ENCODE results near the gene NEK4.

The NEK4 gene

DNA sequence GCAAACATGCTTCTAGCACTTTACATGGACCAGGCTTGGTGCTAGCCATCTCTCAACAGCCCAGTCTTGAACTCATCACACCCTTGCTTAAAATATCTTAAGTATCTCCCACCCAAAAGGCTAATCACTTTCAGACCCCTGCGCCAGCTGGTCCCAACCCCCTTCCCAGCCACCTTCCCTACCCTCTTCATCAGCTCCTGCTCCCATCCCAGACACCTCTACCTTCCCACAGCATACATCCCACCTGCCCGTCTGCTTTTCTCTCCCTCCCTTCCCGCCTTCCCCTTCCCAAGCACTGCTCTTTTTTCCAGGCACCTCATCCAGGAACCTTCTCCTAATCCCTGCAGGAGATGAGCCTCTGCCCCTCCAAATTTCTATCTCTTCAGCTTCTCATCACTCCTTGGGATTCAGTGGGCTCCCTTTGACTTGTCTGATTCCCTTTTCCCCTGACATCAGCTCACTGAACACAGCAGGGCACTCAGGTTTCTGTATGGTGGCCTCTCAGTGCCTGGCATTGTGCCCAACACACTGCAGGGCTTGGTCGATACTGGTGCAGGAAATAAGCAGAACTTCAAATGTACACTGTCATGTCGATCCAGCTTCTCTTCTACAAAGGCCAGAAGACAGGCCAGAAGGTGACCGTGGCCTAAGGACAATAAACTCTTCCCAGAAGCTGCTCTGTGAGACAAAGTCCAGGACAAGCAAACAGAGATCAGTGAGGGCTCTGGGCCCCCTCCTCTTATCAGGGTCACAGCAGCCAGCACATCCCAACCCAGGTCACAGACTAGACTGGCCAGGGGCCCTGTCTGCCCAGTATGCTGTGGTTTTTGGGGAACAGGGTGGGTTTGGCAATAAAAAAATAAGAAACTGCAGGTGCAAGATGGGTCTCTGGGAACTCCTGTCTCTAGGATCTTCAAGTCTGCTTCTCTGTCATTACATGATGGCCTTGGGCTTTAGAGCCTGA is 4.4 kb upstream of the NEK4 start:
- ATAC-seq, result no peak
- H3K4me3 Mint-ChIP-seq, result no peak overlapping the region
- peaks cover 7% of the 10 kb centered on the region for H3K4me1 Mint-ChIP-seq
- no peak for DNase-seq (ENCODE audit: low spot score in 2 of 2)
- peak overlapping the region; percentile 27 for H3K27ac Mint-ChIP-seq
- no peaks in the 10 kb centered on the region for H3K36me3 Mint-ChIP-seq
- no peaks in the 10 kb centered on the region for H3K9me3 Mint-ChIP-seq

DNA sequence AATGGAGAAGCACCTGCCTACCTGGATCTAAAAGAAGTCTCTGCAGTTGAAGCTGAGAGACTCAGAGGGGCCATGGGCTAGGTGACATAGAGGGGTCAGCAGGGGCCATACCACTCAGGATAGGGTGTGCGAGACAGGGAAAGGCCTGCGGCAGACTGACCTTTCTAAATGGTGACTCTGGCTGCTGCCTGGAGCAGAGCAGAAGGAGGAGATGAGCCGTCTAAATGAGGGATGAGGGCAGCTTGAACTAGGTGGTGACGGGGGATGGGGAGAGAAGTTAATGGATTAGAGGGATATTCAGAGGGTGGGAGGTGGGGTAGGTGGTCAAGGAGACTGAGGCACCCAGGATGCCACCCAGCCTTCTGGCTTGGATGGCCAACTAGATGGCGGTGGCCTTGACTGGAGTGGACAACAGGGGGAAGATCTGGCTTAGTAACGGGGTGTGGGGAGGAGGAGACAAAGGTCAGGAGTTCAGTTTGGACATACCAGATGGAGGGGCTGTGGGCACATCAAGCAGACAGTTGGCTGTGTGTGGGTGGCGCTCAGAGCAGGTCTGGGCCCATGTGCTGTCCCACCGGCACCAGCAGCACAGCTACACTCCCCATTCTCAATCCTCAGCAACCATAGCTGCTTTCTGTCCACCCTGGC is 3.5 kb upstream of the NEK4 start:
- ATAC-seq, result no peak
- no peaks in the 10 kb centered on the region for H3K9me3 Mint-ChIP-seq
- H3K36me3 Mint-ChIP-seq, result no peaks in the 10 kb centered on the region
- no peak for DNase-seq (ENCODE audit: low spot score in 2 of 2)
- no peak overlapping the region for H3K27ac Mint-ChIP-seq
- peaks cover 17% of the 10 kb centered on the region for H3K4me1 Mint-ChIP-seq
- H3K4me3 Mint-ChIP-seq, result no peak overlapping the region

DNA sequence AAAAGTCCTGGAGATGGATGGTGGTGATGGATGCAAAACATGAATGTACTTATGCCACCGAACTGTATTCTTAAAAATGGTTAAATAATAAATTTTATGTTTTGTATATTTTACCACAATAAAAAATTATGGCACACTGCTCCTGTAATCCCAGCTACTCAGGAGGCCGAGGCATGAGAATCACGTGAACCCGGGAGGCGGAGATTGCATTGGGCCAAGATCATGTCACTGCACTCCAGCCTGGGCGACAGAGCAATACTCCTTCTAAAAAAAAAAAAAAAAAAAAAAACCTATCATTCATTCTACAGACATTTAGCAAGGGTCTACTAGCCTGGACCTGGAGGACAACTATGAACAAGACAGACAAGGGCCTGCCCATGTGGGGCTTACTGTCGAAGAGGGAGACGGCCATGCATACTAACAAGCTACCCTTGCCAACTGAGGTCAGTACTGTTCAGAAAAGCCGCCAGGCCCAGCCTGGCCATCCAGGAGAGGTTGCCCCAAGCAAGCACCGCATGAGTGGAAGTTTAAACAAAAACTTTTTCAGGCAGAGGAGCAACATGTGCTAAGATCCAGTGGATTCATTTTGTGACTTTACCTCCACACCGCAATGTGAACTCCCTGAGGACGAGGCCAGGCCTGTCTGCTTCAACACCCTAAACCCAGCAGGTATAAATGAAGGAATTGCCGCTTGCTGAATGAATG is 2.8 kb upstream of the NEK4 start:
- H3K9me3 Mint-ChIP-seq, result no peaks in the 10 kb centered on the region
- no peak overlapping the region for H3K4me3 Mint-ChIP-seq
- no peak for ATAC-seq
- H3K4me1 Mint-ChIP-seq, result peaks cover 18% of the 10 kb centered on the region
- H3K27ac Mint-ChIP-seq, result no peak overlapping the region
- H3K36me3 Mint-ChIP-seq, result peaks cover 4% of the 10 kb centered on the region
- no peak for DNase-seq (ENCODE audit: low spot score in 2 of 2)

DNA sequence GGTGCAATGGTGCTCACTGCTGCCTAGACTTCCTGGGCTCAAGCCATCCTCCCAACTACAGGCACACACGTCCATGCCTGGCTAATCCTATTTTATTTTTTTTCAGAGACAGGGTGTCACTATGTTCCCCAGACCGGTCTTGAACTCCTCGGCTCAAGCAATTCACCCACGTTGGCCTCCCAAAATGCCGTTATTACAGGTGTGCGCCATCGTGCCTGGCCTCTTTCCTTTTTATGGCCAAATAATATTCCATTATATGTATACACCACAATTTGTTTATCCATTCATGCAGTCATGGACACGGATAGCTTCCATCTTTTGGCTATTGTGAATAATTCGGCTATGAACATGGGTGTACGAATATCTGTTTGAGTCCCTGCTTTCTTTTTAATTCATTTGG is 962 bp upstream of the NEK4 start:
- peak overlapping the region; percentile 72 for H3K27ac Mint-ChIP-seq
- ATAC-seq (no peak), DNase-seq (ENCODE audit: low spot score in 2 of 2) (no peak)
- peaks cover 18% of the 10 kb centered on the region for H3K4me1 Mint-ChIP-seq
- peak overlapping the region; percentile 69 for H3K4me3 Mint-ChIP-seq
- peaks cover 22% of the 10 kb centered on the region for H3K36me3 Mint-ChIP-seq
- H3K9me3 Mint-ChIP-seq, result no peaks in the 10 kb centered on the region

DNA sequence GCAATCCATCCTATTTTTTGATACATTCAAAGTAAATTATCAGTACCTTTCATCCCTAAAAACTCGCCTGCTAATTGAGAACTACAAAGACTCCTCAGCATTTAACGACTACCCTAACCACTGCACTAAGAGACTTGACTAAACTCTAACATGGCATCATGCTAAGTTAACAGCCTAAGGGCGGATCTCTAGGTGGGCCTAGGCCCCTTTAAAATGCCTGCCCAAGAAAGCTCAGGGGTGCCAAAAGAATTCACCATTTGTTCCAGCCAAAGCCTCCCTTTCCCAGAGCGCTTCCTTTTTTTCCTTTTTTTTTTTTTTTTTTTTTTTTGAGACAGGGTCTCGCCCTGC is 568 bp upstream of the NEK4 start:
- peaks cover 18% of the 10 kb centered on the region for H3K4me1 Mint-ChIP-seq

DNA sequence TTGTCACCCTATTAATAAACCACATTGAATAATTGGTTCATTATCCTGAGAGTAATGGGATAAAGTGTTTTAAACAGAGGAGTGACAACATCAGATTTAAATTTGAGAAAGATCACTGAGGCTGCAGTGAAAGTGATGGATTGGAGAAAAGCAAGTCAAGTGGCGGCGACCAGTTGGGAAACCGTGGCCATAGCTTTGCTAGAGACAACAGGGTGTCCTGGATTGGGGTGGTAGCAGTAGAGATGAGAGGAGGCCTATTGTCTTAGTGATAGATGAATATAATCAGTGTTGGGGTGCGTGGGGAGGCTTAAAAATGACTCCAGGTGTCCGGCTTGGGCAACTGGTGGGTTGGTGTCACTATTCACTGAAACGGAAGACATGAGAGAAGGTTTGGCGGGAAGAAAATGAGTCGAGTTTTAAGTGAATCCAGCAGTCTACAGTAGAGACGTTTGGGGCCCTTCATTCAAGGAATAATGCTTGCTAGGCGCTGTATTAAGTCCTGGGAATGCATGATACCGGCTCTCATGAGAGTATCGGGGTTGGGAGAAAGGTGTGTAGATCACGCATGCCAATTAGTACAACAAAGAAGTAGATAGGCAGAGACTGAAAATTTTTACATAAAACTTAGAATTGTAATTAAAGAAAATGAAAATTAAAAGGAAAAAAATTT is 819 bp downstream of the NEK4 start:
- Mint-ChIP-seq H3K36me3 (peaks cover 40% of the 10 kb centered on the region), H3K4me1 (peaks cover 18% of the 10 kb centered on the region), H3K27ac (peak overlapping the region; percentile 72), H3K4me3 (peak overlapping the region; percentile 69), H3K9me3 (no peaks in the 10 kb centered on the region)
- no peak for ATAC-seq
- no peak for DNase-seq (ENCODE audit: low spot score in 2 of 2)

More for the DNA sequence above, 568 bp upstream of the NEK4 start:
- Mint-ChIP-seq H3K4me3 (peak overlapping the region; percentile 69), H3K36me3 (peaks cover 26% of the 10 kb centered on the region), H3K9me3 (no peaks in the 10 kb centered on the region), H3K27ac (peak overlapping the region; percentile 72)
- peak; percentile 45 for ATAC-seq
- no peak for DNase-seq (ENCODE audit: low spot score in 2 of 2)

DNA sequence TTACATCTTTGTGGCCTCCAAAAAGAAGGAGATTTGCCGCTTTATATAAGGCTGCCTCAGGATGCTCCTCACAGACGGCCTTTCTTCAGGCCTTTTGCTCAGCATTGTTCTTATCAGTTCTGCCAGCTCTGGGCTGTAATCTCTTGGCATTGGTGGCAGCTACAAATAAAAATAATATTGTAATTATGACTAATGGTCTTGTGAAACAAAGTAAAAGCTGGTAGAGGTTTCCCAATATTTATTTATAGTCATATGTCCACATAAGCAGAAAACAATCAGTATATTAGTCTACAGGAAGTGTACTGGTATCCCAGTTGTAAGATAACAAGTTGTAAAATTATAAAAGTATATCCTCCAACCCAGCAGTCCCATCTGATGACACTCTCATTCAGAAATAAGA is 7.3 kb downstream of the NEK4 start:
- Mint-ChIP-seq H3K27ac (no peak overlapping the region), H3K9me3 (no peaks in the 10 kb centered on the region), H3K36me3 (peaks cover 100% of the 10 kb centered on the region), H3K4me1 (no peaks in the 10 kb centered on the region), H3K4me3 (no peak overlapping the region)
- no peak for DNase-seq (ENCODE audit: low spot score in 2 of 2)
- no peak for ATAC-seq

DNA sequence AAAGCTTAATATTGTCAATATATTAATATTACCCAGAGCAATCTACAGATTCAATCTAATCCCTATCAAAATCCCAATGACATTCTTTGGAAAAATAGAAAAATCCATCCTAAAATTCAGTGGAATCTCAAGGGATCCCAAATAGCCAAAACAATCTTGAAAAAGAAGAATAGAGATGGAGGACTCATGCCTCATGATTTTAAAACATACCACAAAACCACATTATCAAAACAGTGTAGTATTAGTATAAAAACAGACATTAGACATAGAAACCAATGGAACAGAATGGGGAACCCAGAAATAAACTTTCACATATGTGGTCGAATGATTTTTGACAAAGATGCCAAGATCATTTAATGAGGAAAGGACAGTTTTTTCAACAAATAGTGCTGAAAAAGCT is 14.6 kb downstream of the NEK4 start:
- H3K27ac Mint-ChIP-seq, result no peak overlapping the region
- DNase-seq (ENCODE audit: low spot score in 2 of 2) (no peak), ATAC-seq (no peak)
- no peaks in the 10 kb centered on the region for H3K4me1 Mint-ChIP-seq
- peaks cover 90% of the 10 kb centered on the region for H3K36me3 Mint-ChIP-seq
- H3K9me3 Mint-ChIP-seq, result no peaks in the 10 kb centered on the region
- H3K4me3 Mint-ChIP-seq, result no peak overlapping the region

DNA sequence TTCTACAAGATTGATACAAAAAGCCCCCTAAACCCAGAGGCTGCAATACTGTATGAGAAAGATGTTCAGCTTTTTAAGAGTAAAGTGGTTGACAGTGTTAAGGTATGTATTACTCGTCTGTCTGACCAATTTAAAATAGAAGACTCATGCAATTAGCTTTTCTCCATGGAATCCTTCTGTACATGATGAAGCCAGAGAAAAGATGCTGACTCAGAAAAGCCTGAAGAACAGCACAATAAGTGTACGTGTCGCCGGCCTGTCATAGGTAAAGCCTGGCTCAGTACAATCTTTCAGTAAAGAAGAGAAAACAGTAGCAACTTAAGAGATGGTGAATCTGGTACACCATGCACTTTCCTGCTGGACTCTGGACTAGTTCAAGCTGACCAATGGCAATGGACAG is 16.4 kb downstream of the NEK4 start:
- Mint-ChIP-seq H3K36me3 (peaks cover 90% of the 10 kb centered on the region), H3K27ac (no peak overlapping the region)
- DNase-seq (ENCODE audit: low spot score in 2 of 2), result no peak

DNA sequence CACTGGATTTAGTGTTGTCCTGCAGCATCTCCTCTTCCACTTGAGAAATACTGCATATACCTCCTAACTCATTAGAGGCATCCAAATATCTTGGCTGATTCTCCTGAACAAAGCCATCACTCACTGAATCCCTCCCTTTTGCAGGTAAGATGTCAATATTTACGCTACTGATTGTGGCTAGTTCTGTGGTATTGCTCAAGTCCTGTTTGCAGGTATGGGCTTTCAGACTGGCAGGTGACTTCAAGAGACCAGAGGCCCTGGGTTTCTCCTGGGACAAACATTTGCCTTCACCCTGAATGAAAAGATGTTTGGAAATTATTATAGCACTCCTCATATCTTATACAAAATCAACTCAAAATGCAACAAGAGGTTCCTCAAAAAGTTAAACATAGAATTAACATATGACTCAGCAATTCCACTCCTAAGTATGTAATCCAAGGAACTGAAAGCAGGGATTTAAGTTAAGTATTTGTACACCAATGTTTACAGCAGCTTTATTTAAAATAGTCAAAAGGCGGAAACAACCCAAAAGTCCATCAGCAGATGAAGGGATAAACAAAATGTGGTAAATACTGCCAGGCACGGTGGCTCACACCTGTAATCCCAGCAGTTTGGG is 18.6 kb downstream of the NEK4 start:
- Mint-ChIP-seq H3K4me3 (no peak overlapping the region), H3K27ac (no peak overlapping the region), H3K4me1 (no peaks in the 10 kb centered on the region), H3K36me3 (peaks cover 90% of the 10 kb centered on the region), H3K9me3 (no peaks in the 10 kb centered on the region)
- no peak for DNase-seq (ENCODE audit: low spot score in 2 of 2)
- ATAC-seq, result no peak

More for the DNA sequence above, 16.4 kb downstream of the NEK4 start:
- no peaks in the 10 kb centered on the region for H3K9me3 Mint-ChIP-seq
- H3K4me1 Mint-ChIP-seq, result no peaks in the 10 kb centered on the region
- no peak overlapping the region for H3K4me3 Mint-ChIP-seq
- no peak for ATAC-seq

DNA sequence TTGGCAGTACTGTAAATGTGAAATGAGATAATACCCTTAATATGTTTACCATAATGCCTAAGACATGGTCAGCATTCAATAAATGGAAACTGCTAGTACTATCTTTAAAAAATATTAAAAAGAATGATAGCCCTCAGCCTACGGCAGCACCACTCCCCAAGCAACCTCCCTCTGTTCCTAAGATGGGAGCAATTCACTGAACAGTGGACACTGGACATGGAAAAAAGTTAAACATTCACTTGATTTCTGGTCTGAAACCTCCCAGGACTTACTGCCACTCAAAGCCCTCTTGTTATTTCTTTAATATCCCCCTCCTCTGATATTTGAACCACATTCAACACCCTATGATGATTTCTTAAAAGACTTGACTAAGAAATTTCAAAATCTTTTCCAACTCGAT is 27.0 kb downstream of the NEK4 start:
- Mint-ChIP-seq H3K4me1 (no peaks in the 10 kb centered on the region), H3K36me3 (peaks cover 99% of the 10 kb centered on the region), H3K4me3 (no peak overlapping the region), H3K27ac (no peak overlapping the region), H3K9me3 (no peaks in the 10 kb centered on the region)
- ATAC-seq, result no peak
- DNase-seq (ENCODE audit: low spot score in 2 of 2), result no peak

DNA sequence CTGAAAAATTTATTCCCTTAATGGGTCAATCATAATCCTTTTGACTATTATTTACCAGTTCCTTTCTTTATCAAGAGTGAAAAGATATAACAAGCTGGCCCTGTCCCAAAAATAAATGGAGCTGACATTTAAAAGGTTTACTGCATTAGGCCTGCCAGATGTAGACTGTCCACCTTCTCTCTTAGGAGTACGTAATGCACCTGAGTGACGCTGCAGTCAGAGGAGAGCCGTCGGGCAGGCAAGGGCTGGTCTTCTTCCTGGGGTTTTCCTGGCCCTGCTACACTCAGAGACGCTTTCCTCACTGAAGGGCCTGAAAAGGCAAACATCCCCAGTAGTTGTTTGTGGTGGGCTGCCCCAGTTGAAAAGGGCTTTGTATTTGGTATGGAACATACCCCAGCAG is 27.6 kb downstream of the NEK4 start:
- no peak overlapping the region for H3K27ac Mint-ChIP-seq
- ATAC-seq, result no peak
- no peak for DNase-seq (ENCODE audit: low spot score in 2 of 2)
- peaks cover 99% of the 10 kb centered on the region for H3K36me3 Mint-ChIP-seq
- no peaks in the 10 kb centered on the region for H3K9me3 Mint-ChIP-seq
- H3K4me3 Mint-ChIP-seq, result no peak overlapping the region
- H3K4me1 Mint-ChIP-seq, result no peaks in the 10 kb centered on the region

DNA sequence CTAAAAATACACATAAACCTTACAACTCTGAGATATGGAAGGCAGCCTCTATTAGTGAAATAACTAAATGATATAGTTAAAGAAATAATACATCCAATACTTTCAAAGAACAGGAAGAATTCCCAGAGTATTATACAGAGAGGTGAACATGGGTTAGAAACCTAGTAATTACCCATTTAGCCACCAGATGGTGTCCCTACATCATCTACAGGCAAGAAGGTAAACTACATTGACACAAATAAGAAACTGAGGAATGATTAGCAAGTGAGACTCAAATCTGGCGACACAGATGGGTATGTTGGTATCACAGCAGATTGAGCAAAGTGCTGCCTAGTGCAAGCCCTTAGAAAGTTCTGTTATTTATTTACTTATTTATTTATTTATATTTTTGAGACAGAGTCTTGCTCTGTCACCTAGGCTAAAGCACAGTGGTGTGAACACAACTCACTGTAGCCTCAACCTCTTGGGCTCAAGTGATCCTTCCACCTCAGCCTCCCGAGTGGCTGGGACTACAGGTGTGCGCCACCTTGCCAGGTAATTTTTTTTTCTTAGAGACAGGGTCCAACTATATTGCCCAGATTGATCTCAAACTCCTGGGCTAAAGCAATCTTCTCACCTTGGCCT is 28.2 kb downstream of the NEK4 start:
- H3K27ac Mint-ChIP-seq, result peak overlapping the region; percentile 10
- DNase-seq (ENCODE audit: low spot score in 2 of 2), result no peak
- H3K36me3 Mint-ChIP-seq, result peaks cover 99% of the 10 kb centered on the region
- H3K4me1 Mint-ChIP-seq, result no peaks in the 10 kb centered on the region
- H3K9me3 Mint-ChIP-seq, result no peaks in the 10 kb centered on the region
- no peak for ATAC-seq
- no peak overlapping the region for H3K4me3 Mint-ChIP-seq

DNA sequence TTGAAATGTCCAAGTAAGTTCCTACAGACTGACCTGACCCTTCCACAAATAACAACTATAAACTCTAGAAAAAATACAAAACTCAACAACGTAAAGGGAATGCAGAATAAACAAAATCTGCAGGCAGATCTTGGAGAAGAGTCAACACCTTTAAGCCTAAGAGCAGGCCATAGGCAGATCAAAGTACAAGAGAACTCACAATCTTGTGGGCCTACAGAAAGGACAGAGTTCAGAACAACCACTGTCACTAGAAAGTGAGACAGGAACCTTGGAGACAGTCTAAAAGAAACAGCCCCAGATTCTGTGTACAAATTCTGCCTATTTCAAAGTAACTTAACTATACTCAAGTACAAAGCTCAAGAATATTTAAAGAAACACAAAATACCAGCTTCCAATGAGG is 31.0 kb downstream of the NEK4 start:
- Mint-ChIP-seq H3K36me3 (peaks cover 97% of the 10 kb centered on the region), H3K27ac (no peak overlapping the region), H3K4me1 (no peaks in the 10 kb centered on the region), H3K9me3 (no peaks in the 10 kb centered on the region), H3K4me3 (no peak overlapping the region)
- ATAC-seq (no peak), DNase-seq (ENCODE audit: low spot score in 2 of 2) (no peak)

All from stimulated activated effector memory CD8-positive, alpha-beta T cell treated with anti-CD3 and anti-CD28 coated beads, Interleukin-12 subunit alpha, Interleukin-12 subunit beta, amount 100 ng/mL, for 72 hours (primary cell).